GM12878 (cell line): ENCODE measurements around the gene C14orf93. TPM values are rescaled to one million over a fixed set of nuclear protein-coding genes. Genes with fewer than 3 reads are reported as not detected.
A peak's percentile ranks its signal among the peaks of the same experiment; 100 is the strongest.

Experiments used
- ATAC-seq: fragments of 200-7000 bp; cut with Tn5 transposase; 3 replicates; pipeline ENCODE4 v1.9.1; 2020; ENCODE audit warnings: mild to moderate bottlenecking, moderate library complexity
- BruUV-seq: library from RNA; stranded (reverse); fragments of 400-500 nt; replicated peaks from 2 replicates; lab custom pipeline; 2021; lab: Mats Ljungman, UMichigan
- CTCF ChIA-PET: fragments of 300-600 bp; sonication (Branson Sonifier 250); formaldehyde crosslinking; extraction: SDS; loops from one replicate; lab custom pipeline; 2021; ENCODE audit warnings: inconsistent platforms; lab: Yijun Ruan, JAX
- POLR2A ChIA-PET: fragments of 350-600 bp; formaldehyde crosslinking; extraction: SDS; loops from one replicate; lab custom pipeline; 2021; ENCODE audit warnings: inconsistent platforms; lab: Charles Lee
- RAD21 ChIA-PET: fragments of 300-600 bp; sonication (Branson Sonifier 250); formaldehyde crosslinking; loops from one replicate; lab custom pipeline; 2023; ENCODE audit warnings: antibody characterized with exemption; ENCODE audit not compliant: unreplicated experiment; lab: Charles Lee
- SMC1A ChIA-PET: fragments of 300-600 bp; sonication (Branson Sonifier 250); formaldehyde crosslinking; loops from one replicate; lab custom pipeline; 2023; ENCODE audit not compliant: unreplicated experiment, uncharacterized antibody; lab: Charles Lee
- DNase-seq: peaks from one replicate; pipeline ENCODE4 v3.0.0-alpha.2; 2011; ENCODE audit warnings: low read depth, low spot score
- FAIRE-seq: peaks from 3 replicates; lab custom pipeline; 2011; peaks lifted over from hg19 to GRCh38; lab: Jason Lieb, UNC
- H2AFZ ChIP-seq: 2 replicates; pipeline ENCODE4 v1.6.0; 2011; ENCODE audit warnings: low read depth, low read length, control low read depth; ENCODE audit not compliant: control insufficient read depth
- H3K27ac ChIP-seq: 2 replicates; pipeline ENCODE4 v1.5.1; 2011; ENCODE audit warnings: control low read depth; ENCODE audit not compliant: control insufficient read depth, insufficient read depth
- H3K27me3 ChIP-seq, 2 experiments: replicated peaks in 1 of 2; 2 replicates each; pipeline versions ENCODE4 v1.6.0 to v1.6.1; 2011; ENCODE audit warnings: low read length in 1 of 2; ENCODE audit not compliant: control insufficient read depth in 2 of 2, insufficient read depth in 2 of 2
- H3K36me3 ChIP-seq, 2 experiments: 2 replicates each; pipeline ENCODE4 v1.5.1; 2011; ENCODE audit warnings: low read length in 1 of 2; ENCODE audit not compliant: control insufficient read depth in 2 of 2, insufficient read depth in 2 of 2
- H3K4me1 ChIP-seq: 2 replicates; pipeline ENCODE4 v1.6.1; 2011; ENCODE audit warnings: mild to moderate bottlenecking, low read length, moderate library complexity, mixed read lengths; ENCODE audit not compliant: control insufficient read depth, insufficient read depth
- H3K4me2 ChIP-seq: 2 replicates; pipeline ENCODE4 v1.6.0; 2011; ENCODE audit warnings: control low read depth; ENCODE audit not compliant: control insufficient read depth, insufficient read depth
- H3K4me3 ChIP-seq: fragments of 200-600 bp; sonication (generic); 2 replicates; pipeline ENCODE4 v1.5.1; 2016
- H3K79me2 ChIP-seq: 2 replicates; pipeline ENCODE4 v1.6.0; 2011; ENCODE audit warnings: low read length; ENCODE audit not compliant: control insufficient read depth, insufficient read depth
- H3K9ac ChIP-seq: 2 replicates; pipeline ENCODE4 v1.8.0; 2011; ENCODE audit warnings: low read length, control low read depth, mixed read lengths; ENCODE audit not compliant: control insufficient read depth, insufficient read depth
- H3K9me3 ChIP-seq: replicated peaks from 3 replicates; pipeline ENCODE4 v1.5.1; 2011; ENCODE audit warnings: mild to moderate bottlenecking, low read length; ENCODE audit not compliant: control insufficient read depth, insufficient read depth
- H4K20me1 ChIP-seq: 2 replicates; pipeline ENCODE4 v1.6.0; 2011; ENCODE audit not compliant: control insufficient read depth, insufficient read depth
- IRF4 ChIP-seq: IDR thresholded peaks from 2 replicates; pipeline ENCODE4 v1.6.1; 2011; ENCODE audit warnings: low read depth, low read length
- LARP7 ChIP-seq: fragments of 450-650 bp; IDR thresholded peaks from 2 replicates; pipeline ENCODE4 v1.6.1; 2017; ENCODE audit warnings: mild to moderate bottlenecking
- MTA3 ChIP-seq: IDR thresholded peaks from 2 replicates; pipeline ENCODE4 v1.6.1; 2012; ENCODE audit warnings: low read length, inconsistent platforms, borderline replicate concordance
- PAX5 ChIP-seq: IDR thresholded peaks from 2 replicates; pipeline ENCODE4 v1.6.1; 2011; ENCODE audit warnings: low read depth, low read length, borderline replicate concordance
- RUNX3 ChIP-seq: IDR thresholded peaks from 2 replicates; pipeline ENCODE4 v1.6.1; 2012; ENCODE audit warnings: low read length, inconsistent platforms
- SKIL ChIP-seq: fragments of 450-650 bp; IDR thresholded peaks from 2 replicates; pipeline ENCODE4 v1.6.1; 2017; ENCODE audit warnings: mild to moderate bottlenecking, low read depth, inconsistent platforms; ENCODE audit not compliant: poor library complexity, severe bottlenecking
- SMARCA5 ChIP-seq: fragments of 450-650 bp; IDR thresholded peaks from 2 replicates; pipeline ENCODE4 v1.6.1; 2017; ENCODE audit warnings: mild to moderate bottlenecking
- WGBS: methylation state at CpG from one replicate; pipeline ENCODE4 v1.1.6; 2016; ENCODE audit warnings: low lambda C conversion rate; ENCODE audit not compliant: insufficient replicate concordance, insufficient coverage; ENCODE audit errors: missing lambda C conversion rate; 5-methylcytosine and 5-hydroxymethylcytosine counted together
- in situ Hi-C: fragments of 300-500 bp; cut with MboI; formaldehyde crosslinking; loops from 9 replicates; pipeline ENCODE4 v1.14.3; 2018; ENCODE audit warnings: mixed read lengths
- intact Hi-C: fragments of 100-400 bp; cut with micrococcal nuclease; formaldehyde crosslinking; loops from one replicate; pipeline ENCODE4 v1.14.2; 2022; ENCODE audit not compliant: unreplicated experiment
- polyA plus RNA-seq, 11 experiments: library from polyadenylated mRNA; depleted of rRNA in 4 of 11; unstranded in 6 of 11; stranded (reverse) in 5 of 11; fragments of >200 nt; fragmentation: Nextera tagmentation in 4 of 11; fragmentation: Illumina TruSeq in 1 of 11; extraction: Ambion mirVana in 4 of 11; extraction: Trizol in 1 of 11; gene quantifications; 1 replicate in 1 of 11; 2 replicates in 10 of 11; pipeline versions ENCODE4 v1.2.1 to v1.2.3, GENCODE V29; 2011 to 2016; ENCODE audit warnings: inconsistent platforms in 2 of 11, missing spikeins in 2 of 11, low read depth in 1 of 11
- total RNA-seq, 4 experiments: library from RNA; depleted of rRNA in 3 of 4; stranded (reverse); fragments of >200 nt in 3 of 4; fragmentation: Illumina TruSeq in 1 of 4; extraction: Trizol in 1 of 4; gene quantifications; 2 replicates each; pipeline versions ENCODE4 v1.2.1 to v1.2.3, GENCODE V29; 2013 to 2021

Gene C14orf93
- total and polyA plus RNA-seq, 10 of the 15 experiments (the other 5 are each of a cell fraction or from before 2014, with no cell fraction given) = 1.8 to 13.9 (median 10.2) TPM

GRCh38 chr14:23034498-23035302 lies 24.8 kb upstream of the C14orf93 start, which contains the start of gene PSMB5 (continued):
- TF ChIP-seq SKIL = no peak
- peak; percentile 48; the same call in 1 of the 2 replicates for TF ChIP-seq IRF4
- TF ChIP-seq SMARCA5 = no peak
- TF ChIP-seq PAX5 = no peak
- no peak for TF ChIP-seq LARP7

GRCh38 chr14:23033801-23034497 lies 24.0 kb upstream of the C14orf93 start:
- peak overlapping the region; percentile 99 for H2AFZ ChIP-seq
- peak overlapping the region; percentile 96 for H3K9ac ChIP-seq
- peak overlapping the region; percentile 92 for H3K27ac ChIP-seq
- ChIA-PET POLR2A (interaction anchor here (0.6 to 1.6 kb wide), 5 partner anchors 26 to 117 kb away, joined by 3 to 15 read pairs (median 3); no protein-coding TSS in a partner anchor), RAD21 (interaction anchor here (0.6 to 2.5 kb wide), 7 partner anchors 24 to 48 kb away, joined by 3 to 13 read pairs (median 3); no protein-coding TSS in a partner anchor), CTCF (interaction anchor here (0.8 to 3.6 kb wide), 12 partner anchors 14 to 119 kb away, joined by 3 to 16 read pairs (median 4); no protein-coding TSS in a partner anchor), SMC1A (interaction anchor here (0.6 to 1.8 kb wide), 6 partner anchors 12 to 57 kb away, joined by 3 to 7 read pairs (median 4); no protein-coding TSS in a partner anchor)
- intact Hi-C loops (no loop called here), in situ Hi-C loops (no loop called here)
- no peaks in the 10 kb centered on the region for H4K20me1 ChIP-seq
- H3K4me2 ChIP-seq = peak overlapping the region; percentile 85
- H3K79me2 ChIP-seq = peaks cover 17% of the 10 kb centered on the region
- 37% methylated on average over 17 of the region's 17 CpGs for WGBS
- peak; percentile 33 for ATAC-seq
- peak overlapping the region; percentile 83 for H3K4me3 ChIP-seq
- DNase-seq = no peak
- FAIRE-seq = no peak
- TF ChIP-seq MTA3 (0 out of 2 replicates have a peak, but pooled peaks have one; percentile 52), RUNX3 (no peak)
- TSS peak; percentile 84 for BruUV-seq
- H3K4me1 ChIP-seq = peaks cover 6% of the 10 kb centered on the region
- no peaks in the 10 kb centered on the region for H3K27me3 ChIP-seq
- H3K36me3 ChIP-seq = peaks cover 0 to 17% of the 10 kb centered on the region in 2 experiments
- H3K9me3 ChIP-seq = no peaks in the 10 kb centered on the region
